C4-2B (cell line): ENCODE measurements around the gene DIO3.

Experiments
- CTCF ChIP-seq: fragments of 450-650 bp; conservative IDR thresholded peaks from 2 replicates; pipeline ENCODE4 v1.5.1; 2017; ENCODE audit warnings: mild to moderate bottlenecking
- ZFX ChIP-seq: fragments of 450-650 bp; IDR thresholded peaks from 2 replicates; pipeline ENCODE4 v1.6.1; 2017

GRCh38 chr14:101599234-101599885 lies 38.1 kb downstream of the DIO3 start:
- TF ChIP-seq CTCF (no peak), ZFX (no peak)
